Right ventricle myocardium superior (tissue), 1 donor: Measurements from ENCODE around the gene FRY. TPM values are rescaled to one million over a fixed set of nuclear protein-coding genes. Genes with fewer than 3 reads are reported as not detected.

ENCODE experiments used
- ATAC-seq: fragments of 200-7000 bp; cut with Tn5 transposase; one replicate; pipeline ENCODE4 v1.9.1; 2020; ENCODE audit warnings: mild to moderate bottlenecking; ENCODE audit not compliant: poor library complexity
- DNase-seq: peaks from one replicate; pipeline ENCODE4 v3.0.0-alpha.2; 2020
- intact Hi-C: fragments of 100-400 bp; cut with DNase I; formaldehyde crosslinking; loops from one replicate; pipeline ENCODE4 v1.11.2; 2022
- total RNA-seq: library from RNA; stranded (reverse); fragmentation: NEBNext Ultra II Directional; extraction: Animal tissue kit (Norgen Biotek cat#: 25700); gene quantifications from one replicate; pipeline ENCODE4 v1.2.1, GENCODE V29; 2021
- donor health status: DM: no; HTN: yes; CAD: no; lungs with severe emphysema.

Gene FRY
- total RNA-seq, 1 donor from 2014 or later = 137 TPM

DNA sequence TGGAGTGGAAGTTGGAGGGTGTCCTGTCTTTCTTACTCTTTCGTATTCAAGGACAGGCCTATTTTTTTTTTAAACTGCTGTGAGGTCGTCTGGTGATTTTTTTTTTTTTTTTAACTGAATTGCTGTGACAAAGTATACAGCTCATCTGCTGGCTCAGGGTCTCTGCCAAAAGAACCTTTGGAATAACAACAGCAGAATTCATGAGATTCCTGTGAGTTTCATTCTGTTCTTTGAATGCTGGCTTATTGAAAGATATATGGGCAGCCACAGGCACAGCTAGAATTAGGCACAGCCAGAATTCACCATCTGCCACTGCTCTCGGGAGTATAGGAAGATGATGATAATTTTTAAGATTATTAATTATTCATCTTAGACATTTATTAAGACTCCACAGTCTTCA, 21.4 kb upstream of the FRY start:
- no peak for ATAC-seq
- intact Hi-C loops = no loop called here
- no peak for DNase-seq

- DNase-seq = no peak
- no peak for ATAC-seq
- intact Hi-C loops = no loop called here
Measured at GRCh38 chr13:32011971-32012370, 19.6 kb upstream of the FRY start.

- ATAC-seq = no peak
- intact Hi-C loops = no loop called here
Measured at GRCh38 chr13:32013181-32013580, 18.4 kb upstream of the FRY start.

DNA sequence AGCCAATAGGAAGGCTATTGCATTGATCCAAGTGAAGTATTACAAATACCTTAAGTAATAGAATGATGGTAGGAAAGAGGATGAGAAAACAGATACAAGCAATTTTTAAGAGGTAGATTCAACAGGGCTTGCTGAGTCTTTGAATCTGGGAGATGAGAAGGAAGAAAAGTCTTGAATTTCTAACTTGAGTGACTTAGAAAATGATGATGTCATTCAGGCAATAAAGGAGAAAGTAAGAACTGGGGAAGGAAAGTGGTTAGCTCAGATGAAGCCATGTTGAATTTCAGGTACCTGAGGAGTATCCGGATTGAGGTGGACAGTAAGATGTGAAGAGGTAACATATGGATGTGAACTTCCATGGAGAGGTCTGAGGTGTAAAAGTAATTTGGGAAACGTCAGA, 15.5 kb upstream of the FRY start:
- ATAC-seq (no peak), DNase-seq (no peak)
- intact Hi-C loops = loop anchor here (5.0 kb wide), 1 partner anchor 296 kb away; no protein-coding TSS in a partner anchor

More at GRCh38 chr13:32013181-32013580, 18.4 kb upstream of the FRY start:
- DNase-seq = no peak

DNA sequence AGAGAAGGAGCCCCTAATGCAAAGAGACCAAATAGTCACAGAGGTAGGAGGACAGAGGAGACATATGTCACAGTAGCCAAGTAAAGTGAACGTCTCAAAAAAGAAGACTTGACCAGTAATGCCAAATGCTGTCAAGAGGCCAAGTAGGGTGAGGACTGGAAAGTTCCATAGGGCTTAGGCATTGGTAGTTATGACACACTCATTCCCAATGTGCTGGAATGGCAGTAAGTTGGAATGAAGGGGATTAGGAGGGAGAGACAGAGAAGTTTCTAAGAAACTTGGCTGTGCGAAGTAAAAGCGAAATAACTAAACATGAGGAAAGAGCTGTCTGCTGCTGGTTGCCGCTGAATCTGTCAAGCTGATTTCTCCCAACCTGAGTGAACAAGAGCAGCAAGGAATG, 14.9 kb upstream of the FRY start:
- DNase-seq = no peak
- no peak for ATAC-seq
- intact Hi-C loops = loop anchor here (5.0 kb wide), 1 partner anchor 296 kb away; no protein-coding TSS in a partner anchor

DNA sequence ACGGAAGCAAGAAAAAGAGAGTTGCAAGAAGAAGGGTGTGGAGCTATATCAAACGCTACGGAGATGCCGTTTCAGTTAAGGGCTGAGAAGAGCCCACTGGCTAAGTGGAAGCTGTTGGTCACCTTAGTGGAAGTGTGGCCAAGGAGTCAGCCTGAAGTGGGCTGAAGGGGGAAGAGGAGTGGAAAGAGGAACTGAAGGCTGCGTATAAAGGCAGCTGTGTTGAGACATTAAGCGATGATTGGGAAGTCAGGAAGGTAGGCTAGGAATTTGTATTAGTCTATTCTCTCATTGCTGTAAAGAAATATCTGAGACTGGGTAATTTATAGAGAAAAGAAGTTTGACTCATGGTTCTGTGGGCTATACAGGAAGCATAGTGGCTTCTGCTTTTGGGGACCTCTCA, 14.1 kb upstream of the FRY start:
- intact Hi-C loops = loop anchor here (5.0 kb wide), 1 partner anchor 295 kb away; no protein-coding TSS in a partner anchor
- DNase-seq = no peak
- ATAC-seq = no peak

DNA sequence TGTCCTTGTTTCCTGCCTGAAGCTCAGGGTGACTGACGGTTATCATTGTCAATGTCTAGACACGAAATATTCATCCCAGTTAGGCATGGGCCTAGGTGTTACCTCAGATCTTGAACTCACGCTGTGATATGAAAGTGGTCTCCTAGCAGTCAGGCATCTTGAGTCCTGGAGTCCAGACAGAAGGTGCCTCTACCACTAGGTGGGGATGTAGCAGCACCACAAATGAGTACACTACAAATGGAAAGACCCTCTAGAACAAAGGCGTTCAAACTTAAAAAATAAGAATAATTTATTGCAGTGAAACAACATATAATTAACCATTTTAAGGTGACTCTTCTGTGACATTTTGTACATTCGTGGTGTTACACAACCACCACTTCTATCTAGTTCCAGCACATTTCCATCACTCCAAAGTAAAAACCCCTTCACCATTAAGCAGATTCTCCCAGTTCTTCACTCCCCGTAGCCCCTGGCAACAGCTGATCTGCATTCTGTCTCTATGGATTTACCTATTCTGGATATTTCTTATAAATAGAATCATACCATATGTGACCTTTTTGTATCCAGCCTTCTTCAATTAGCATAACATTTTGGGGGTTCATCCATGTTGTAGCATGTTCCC, 11.9 kb upstream of the FRY start:
- no peak for DNase-seq
- ATAC-seq = peak; percentile 72
- intact Hi-C loops = loop anchor here (5.0 kb wide), 1 partner anchor 293 kb away; no protein-coding TSS in a partner anchor

- intact Hi-C loops = no loop called here
- ATAC-seq = peak; percentile 75
- DNase-seq = no peak
Measured at GRCh38 chr13:32021785-32022184, 9.8 kb upstream of the FRY start.

DNA sequence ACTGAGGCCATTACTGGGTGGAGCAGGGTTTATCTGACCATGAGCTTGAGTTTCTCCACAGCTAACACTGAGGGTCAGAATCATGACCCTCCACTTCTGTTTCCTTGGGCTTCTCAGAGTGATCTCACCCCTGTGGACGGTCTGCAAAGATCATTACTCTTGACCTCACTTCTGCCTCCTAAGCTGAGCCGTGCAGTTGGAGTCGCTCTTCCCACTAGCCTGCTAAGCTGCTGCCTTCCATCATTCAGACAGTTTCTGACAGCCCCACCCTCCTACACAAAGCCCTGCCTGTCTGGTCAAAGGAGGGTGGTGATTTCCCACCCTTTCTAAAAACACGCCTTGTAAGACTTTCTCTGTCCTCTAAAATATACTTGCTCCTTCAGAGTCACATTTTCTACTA, 9.3 kb upstream of the FRY start:
- intact Hi-C loops = no loop called here
- ATAC-seq (peak; percentile 77), DNase-seq (no peak)

DNA sequence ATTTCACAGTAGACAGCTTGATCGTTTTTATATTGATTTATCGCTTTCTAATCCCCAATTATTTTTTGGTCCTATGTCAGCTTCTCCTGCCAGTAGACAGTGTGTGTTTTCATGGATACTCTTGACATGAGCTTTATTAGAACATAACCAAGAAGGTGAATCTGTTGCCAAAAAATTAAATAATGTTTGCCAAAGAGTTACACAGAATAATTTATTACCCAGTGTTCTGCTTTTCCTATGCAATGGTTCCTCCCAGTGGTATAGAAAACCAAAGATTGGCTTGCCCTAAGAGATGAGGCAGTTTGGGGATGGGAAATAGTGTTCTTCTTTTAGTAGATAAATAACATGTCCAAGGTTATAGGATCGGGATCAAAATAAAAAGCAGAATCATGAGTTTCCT, 8.5 kb upstream of the FRY start:
- DNase-seq = no peak
- intact Hi-C loops = no loop called here
- no peak for ATAC-seq

- DNase-seq (no peak), ATAC-seq (no peak)
- intact Hi-C loops = no loop called here
Measured at GRCh38 chr13:32023698-32024097, 7.9 kb upstream of the FRY start.

- intact Hi-C loops = no loop called here
- DNase-seq = no peak
- no peak for ATAC-seq
Measured at GRCh38 chr13:32024750-32025149, 6.8 kb upstream of the FRY start.

DNA sequence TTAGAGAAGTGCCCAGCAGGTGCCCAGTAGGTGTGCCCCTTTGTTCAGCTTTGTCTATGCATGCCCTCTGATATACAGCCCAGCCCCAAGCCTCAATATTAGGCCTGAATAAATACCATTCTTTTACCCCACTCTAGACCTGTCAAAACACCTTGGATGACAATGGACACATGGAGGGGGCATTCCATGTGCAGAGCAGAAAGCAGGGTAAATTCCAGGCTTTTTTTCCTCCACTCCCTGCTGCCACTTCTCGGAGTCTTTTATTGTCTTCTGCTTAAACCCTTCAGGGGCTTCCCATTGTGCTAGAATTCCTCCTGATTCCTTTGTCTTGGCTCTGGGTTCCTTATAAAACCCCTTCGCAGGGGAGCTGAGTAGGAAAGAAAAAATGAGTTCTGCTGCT, 5.8 kb upstream of the FRY start:
- ATAC-seq = no peak
- no peak for DNase-seq

DNA sequence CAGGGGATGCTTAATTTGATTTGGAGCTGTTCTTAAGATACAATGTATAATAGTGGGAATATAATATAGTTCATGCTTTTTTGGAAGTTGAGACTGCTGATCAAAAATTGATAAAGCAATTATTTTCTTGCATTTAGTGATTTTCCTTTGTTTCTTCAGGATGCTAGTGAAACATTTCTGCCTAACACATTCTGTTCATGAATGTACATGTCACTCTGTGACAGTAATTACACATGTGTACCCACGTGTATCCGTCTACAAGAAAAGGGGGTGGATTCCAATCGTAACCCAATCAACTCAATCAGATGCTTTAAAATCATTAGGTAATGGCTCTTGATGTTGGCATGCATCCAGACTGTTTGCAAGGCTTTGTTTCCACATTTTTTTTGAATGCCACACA, 5.0 kb upstream of the FRY start:
- no peak for ATAC-seq
- no peak for DNase-seq
- intact Hi-C loops = no loop called here

More for the DNA sequence above, 5.8 kb upstream of the FRY start:
- intact Hi-C loops = no loop called here

DNA sequence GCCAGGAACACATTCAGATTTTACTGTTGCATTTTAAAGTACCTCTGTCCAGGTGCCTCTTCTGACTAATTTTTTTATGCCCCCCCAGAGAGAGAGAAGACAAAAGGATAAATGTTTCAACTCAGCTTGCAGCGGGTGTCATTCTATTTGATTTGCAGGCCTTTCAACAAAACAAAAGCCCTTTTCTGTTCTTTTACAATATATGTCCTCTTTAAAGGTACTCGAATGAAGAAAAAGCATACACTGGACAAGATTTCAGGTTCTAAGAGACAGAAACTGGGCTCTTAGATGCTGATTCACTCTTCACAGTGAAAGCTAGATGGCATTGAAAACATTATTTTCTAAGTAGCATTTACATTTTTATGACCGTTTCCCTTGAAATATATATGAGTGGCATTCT, 2.9 kb upstream of the FRY start:
- ATAC-seq = no peak
- no peak for DNase-seq
- intact Hi-C loops = no loop called here

DNA sequence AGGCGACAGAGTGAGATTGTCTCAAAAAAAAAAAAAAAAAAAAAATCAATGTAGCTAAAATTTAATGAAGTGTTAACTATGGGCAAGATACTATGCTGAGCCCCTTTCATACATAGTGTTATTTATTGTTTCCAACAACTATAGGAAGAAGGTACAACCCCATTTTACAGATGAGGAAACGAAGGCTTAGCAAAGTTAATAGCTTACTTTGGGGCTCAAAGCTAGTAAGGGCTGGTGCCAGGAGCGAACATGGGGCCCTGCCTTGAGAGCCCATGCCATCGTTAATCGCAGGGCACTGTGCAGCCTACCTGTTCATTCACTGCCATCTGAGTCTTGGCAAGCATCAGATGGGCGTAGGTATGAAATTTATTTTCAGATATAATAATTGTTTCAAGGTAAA, 1.9 kb upstream of the FRY start:
- DNase-seq (no peak), ATAC-seq (no peak)
- intact Hi-C loops = no loop called here

- DNase-seq = no peak
- ATAC-seq = no peak
- intact Hi-C loops = no loop called here
Measured at GRCh38 chr13:32031815-32032370, 319 bp downstream of the FRY start.

DNA sequence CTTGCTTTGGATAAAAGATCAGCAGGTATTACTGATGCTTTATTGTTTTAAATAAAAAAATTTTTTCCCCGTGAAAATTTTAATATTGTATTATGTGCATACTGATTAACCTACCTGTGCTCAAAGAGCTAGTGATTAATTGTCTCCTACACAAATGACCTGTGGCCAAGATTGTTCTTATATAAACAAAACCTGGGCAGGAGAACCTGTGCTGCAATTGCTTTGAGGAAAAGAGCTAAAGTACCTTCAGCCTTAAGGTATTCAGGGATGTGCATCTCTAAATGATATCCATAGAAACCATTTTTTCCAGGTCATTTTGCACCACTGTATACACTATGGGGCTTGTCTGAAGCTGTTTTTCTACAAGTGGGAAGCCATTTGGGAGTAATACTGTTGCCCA, 1.2 kb downstream of the FRY start:
- intact Hi-C loops = no loop called here
- no peak for DNase-seq
- no peak for ATAC-seq

GRCh38 chr13:32033744-32034143, 2.2 kb downstream of the FRY start:
- DNase-seq (no peak), ATAC-seq (no peak)
- intact Hi-C loops = no loop called here

DNA sequence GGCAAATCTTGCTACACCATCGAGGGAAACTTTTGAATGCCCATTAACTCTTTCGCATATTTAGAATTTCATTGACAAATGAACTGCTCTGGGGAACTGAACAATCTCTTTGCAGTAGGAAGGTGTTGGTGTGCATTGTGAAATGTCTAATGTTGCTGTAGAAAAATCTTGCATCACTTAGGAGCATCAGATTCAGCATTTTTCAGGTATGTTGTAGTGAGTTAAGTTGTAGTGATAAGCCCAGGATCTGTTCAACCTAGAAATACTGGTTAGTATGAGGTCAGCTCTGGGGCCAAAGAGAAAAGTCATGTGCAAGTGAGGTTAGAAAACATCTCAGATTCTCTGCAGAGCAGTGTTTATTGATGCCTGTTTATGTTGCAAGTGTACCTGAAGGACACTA, 4.1 kb downstream of the FRY start:
- DNase-seq (no peak), ATAC-seq (no peak)
- intact Hi-C loops = no loop called here
